Measurements from ENCODE around the gene SH3RF2. TPM values are rescaled to one million over a fixed set of nuclear protein-coding genes. Genes with fewer than 3 reads are reported as not detected.

SH3RF2 gene
- total RNA-seq, 2 experiments from 2014 or later = not detected

DNA sequence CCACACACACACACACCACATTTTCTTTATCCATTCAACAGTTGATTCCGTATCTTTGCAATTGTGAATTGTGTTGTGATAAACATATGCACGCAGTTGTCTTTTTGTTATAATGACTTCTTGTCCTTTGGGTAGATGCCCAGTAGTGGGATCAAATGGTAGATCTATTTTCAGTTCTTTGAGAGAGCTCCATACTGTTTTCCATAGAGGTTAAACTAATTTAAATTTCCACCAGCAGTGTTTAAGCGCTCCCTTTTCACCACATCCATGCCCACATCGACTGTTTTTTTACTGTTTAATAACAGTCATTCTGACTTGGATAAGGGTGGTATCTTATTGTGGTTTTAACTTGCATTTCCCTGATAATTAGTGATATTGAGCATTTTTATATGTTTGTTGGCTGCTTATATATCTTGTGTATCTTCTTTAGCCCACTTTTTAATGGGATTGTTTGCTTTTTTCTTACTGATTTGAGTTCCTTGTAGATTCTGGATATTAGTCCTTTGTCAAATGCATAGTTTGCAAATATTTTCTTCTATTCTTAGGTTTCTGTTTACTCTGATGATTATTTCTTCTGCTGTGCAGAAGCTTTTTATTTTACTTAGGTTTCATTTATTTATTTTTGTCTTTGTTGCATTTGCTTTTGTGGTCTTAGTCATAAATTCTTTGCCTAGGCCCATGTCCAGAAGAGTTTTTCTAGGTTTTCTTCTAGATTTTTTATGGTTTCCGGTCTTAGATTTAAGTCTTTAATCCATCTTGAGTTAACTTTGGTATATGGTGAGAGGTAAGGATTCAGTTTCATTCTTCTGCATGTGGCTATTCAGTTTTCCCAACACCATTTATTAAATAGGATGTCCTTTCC lies 82.4 kb downstream of the SH3RF2 start:
- H3K36me3 Mint-ChIP-seq = no peaks in the 10 kb centered on the region
- no peak overlapping the region for H3K4me3 Mint-ChIP-seq
- peaks cover 1% of the 10 kb centered on the region for H3K9me3 Mint-ChIP-seq
- peaks cover 4% of the 10 kb centered on the region for H3K27me3 Mint-ChIP-seq
- POLR2A ChIA-PET = no interaction called here
- DNase-seq (no peak), ATAC-seq (ENCODE audit: low read depth) (no peak)
- H3K4me1 Mint-ChIP-seq = peaks cover 2% of the 10 kb centered on the region
- no peak overlapping the region for H3K27ac Mint-ChIP-seq

DNA sequence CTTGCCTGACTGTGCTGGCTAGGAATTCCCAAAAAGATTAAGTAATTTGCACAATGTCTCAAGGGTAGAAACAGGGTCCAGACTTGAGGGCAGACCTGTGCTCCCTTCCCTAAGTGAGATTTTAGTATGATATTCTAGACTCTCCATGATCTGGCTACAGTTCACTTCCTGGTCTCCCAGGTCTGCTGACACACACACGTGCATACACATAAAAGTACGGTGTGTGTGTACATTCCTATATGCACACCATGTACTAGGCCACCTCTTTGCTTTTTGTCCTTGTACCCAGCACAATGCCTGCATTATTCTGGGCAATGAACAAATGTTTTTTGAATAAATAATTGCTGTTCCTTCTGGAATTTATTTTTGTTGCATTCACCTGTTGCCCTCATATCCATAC lies 83.7 kb downstream of the SH3RF2 start:
- H3K27ac Mint-ChIP-seq = no peak overlapping the region
- H3K27me3 Mint-ChIP-seq = peaks cover under 1% of the 10 kb centered on the region
- ATAC-seq (ENCODE audit: low read depth) (no peak), DNase-seq (no peak)
- peaks cover 2% of the 10 kb centered on the region for H3K4me1 Mint-ChIP-seq
- H3K36me3 Mint-ChIP-seq = no peaks in the 10 kb centered on the region
- no peak overlapping the region for H3K4me3 Mint-ChIP-seq
- peaks cover 1% of the 10 kb centered on the region for H3K9me3 Mint-ChIP-seq
- POLR2A ChIA-PET = no interaction called here

DNA sequence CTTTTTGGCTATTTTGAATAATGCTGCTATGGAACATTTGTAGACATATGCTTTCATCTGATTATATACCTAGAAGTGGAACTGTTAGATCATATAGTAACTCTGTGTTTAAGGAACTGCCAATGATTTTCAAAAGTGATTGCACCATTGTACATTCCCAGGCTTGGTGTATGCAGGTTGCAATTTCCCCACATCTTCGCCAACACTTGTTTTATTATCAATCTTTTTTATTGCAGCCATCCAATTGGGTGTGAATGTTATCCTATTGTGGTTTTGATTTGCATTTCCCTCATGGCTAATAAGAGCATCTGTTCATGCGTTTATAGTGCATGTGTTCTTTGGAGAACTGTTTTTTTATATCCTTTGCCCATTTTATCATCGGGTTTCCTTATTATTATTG lies 87.7 kb downstream of the SH3RF2 start:
- Mint-ChIP-seq H3K4me3 (no peak overlapping the region), H3K27me3 (no peaks in the 10 kb centered on the region), H3K9me3 (no peaks in the 10 kb centered on the region), H3K27ac (no peak overlapping the region), H3K36me3 (no peaks in the 10 kb centered on the region), H3K4me1 (no peaks in the 10 kb centered on the region)
- no peak for DNase-seq
- POLR2A ChIA-PET = no interaction called here
- ATAC-seq (ENCODE audit: low read depth) = no peak

DNA sequence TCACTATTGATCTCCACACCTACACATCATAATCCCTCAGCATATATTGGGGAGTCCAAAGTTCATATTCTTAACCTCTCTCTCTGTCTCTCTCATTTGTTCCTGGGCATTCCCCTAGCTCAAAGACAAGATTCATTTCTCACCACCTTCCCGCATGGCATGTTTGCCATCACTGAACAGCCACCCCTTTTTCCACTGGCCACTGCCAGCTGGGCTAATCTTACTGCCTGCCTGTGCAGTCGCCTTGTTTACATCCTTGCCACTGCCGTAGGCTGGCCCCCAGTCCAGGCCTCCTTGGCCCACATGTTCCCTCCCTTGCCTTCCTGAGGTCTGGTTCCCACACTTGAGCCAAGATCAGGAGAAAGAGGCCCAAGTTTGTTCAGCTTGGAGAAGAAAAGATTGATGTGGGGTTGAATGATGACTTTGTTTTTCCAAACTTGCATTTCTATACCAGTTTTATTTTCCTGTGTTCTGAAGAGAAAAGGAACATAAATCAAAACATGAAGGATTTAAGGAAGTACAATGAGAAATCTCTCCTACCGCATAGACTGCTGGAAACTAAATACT lies 88.8 kb downstream of the SH3RF2 start:
- H3K9me3 Mint-ChIP-seq = no peaks in the 10 kb centered on the region
- DNase-seq = no peak
- ATAC-seq (ENCODE audit: low read depth) = no peak
- H3K27ac Mint-ChIP-seq = no peak overlapping the region
- H3K27me3 Mint-ChIP-seq = no peaks in the 10 kb centered on the region
- POLR2A ChIA-PET = no interaction called here
- no peak overlapping the region for H3K4me3 Mint-ChIP-seq
- no peaks in the 10 kb centered on the region for H3K4me1 Mint-ChIP-seq
- H3K36me3 Mint-ChIP-seq = no peaks in the 10 kb centered on the region

DNA sequence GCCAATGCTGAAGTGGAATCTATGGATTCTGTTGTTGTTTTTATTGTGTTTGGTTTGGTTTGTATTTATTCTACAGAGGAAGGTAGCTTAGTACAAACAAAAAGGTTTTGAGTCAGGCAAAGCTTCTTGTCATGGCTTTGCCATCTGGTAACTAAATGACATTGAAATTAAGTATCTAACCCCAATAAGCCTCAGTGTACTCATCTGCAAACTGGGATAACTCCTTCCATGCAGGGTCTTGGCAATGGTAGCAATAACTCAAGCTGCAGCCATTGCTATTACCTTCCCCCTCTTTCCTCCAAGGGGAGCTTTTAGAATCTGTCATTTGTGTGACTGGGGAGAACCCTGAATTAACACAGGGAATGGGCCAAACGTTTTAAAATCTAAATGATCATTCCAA lies 89.3 kb downstream of the SH3RF2 start:
- H3K36me3 Mint-ChIP-seq = no peaks in the 10 kb centered on the region
- H3K4me3 Mint-ChIP-seq = no peak overlapping the region
- POLR2A ChIA-PET = no interaction called here
- no peaks in the 10 kb centered on the region for H3K27me3 Mint-ChIP-seq
- no peaks in the 10 kb centered on the region for H3K4me1 Mint-ChIP-seq
- H3K27ac Mint-ChIP-seq = no peak overlapping the region
- no peaks in the 10 kb centered on the region for H3K9me3 Mint-ChIP-seq
- ATAC-seq (ENCODE audit: low read depth) (no peak), DNase-seq (no peak)

DNA sequence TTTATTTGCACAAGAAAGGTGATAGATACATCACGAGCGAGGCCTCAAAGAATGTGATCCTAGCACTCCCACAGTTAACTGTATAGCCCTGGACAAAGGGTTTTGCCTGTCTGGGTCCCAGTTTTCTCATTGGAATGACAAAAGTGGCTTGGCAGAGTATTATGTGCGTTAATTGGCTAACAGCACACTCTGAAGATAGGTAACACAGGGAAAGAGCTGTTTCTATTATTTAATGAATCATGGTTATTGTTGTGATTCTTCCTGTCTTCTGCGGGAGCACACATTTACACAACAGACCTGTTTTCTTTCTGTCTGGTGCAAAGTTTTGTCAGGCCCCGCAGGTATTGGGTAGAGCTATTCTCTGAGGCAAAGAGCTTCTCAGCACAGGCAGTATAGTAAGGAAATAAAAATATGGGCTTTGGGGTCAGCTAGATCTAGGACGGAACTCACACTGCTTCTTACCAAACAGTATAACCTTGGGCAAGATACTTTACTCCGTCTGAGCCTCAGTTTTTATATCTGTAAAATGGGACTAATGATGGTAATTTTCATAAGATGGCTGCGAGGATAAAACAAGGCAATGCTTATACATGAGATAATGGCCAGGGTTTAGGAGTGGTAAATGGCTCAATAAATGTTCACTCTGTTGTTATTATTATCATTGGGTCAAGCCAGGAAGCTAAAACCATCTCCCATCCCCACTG lies 90.1 kb downstream of the SH3RF2 start:
- Mint-ChIP-seq H3K27me3 (no peaks in the 10 kb centered on the region), H3K4me3 (no peak overlapping the region), H3K27ac (no peak overlapping the region), H3K36me3 (no peaks in the 10 kb centered on the region), H3K9me3 (no peaks in the 10 kb centered on the region), H3K4me1 (no peaks in the 10 kb centered on the region)
- no peak for DNase-seq
- no peak for ATAC-seq (ENCODE audit: low read depth)
- POLR2A ChIA-PET = no interaction called here

DNA sequence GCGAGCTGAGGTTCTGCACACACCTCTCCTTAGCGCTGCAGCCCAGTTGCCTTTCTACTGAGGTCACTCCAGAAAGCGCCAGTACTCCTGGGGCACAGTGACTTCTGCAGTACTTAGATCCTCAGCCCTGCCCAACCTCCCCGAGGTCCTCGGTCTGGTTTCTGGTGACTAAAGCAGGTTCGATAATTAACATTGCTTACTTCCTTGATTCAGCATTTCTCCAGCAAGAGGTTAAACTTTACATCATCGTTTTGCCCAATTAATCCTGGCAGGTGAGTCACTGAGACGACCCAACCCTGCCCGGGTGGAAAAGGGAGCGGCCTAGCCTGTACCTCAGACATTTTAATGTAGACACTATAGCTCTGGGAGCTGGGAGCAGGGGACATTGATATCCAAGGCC lies 91.4 kb downstream of the SH3RF2 start:
- Mint-ChIP-seq H3K27me3 (no peaks in the 10 kb centered on the region), H3K27ac (no peak overlapping the region), H3K36me3 (no peaks in the 10 kb centered on the region), H3K9me3 (no peaks in the 10 kb centered on the region), H3K4me1 (no peaks in the 10 kb centered on the region), H3K4me3 (no peak overlapping the region)
- ATAC-seq (ENCODE audit: low read depth) = no peak
- no peak for DNase-seq
- POLR2A ChIA-PET = no interaction called here

DNA sequence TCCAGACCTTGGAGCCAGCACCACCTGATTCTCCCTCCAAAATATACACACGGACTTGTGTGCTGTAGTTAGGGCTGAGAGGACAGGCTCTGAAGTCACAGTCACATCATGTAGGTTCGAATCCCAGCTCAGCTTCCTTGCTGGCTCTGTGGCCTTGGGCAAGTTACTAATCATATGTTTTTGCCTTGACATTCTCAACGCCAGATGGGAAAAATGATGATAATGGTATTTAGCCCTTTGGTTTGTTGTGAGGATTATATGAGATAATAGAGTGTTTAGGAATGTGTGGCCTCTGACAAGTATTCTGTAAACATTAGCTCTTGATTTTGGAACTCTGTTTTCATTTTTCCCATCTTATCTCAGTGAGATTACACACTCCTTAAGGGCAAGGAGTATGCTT lies 96.5 kb downstream of the SH3RF2 start:
- ATAC-seq (ENCODE audit: low read depth) = no peak
- POLR2A ChIA-PET = no interaction called here
- no peak for DNase-seq
- Mint-ChIP-seq H3K9me3 (no peaks in the 10 kb centered on the region), H3K27me3 (peaks cover 7% of the 10 kb centered on the region), H3K4me3 (no peak overlapping the region), H3K36me3 (no peaks in the 10 kb centered on the region), H3K4me1 (no peaks in the 10 kb centered on the region), H3K27ac (no peak overlapping the region)

DNA sequence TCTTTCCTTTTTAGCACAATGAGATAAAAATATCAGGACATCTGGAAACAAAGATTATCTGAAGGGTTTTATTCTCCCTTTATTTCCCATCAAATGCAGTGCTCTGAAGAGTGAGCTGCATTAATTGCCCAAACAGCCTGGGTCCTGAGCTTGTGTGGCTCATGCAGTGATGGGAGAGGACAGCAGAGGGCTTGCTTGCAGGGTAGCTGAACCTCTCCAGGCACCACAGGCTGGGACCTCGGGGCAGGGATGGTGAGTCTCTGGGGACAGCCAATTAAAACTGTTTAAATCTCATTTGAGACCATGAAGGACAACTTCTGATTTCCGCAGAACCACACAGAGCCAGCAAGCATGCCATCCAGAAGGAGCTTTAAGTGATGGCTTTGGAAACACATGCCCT lies 97.7 kb downstream of the SH3RF2 start:
- DNase-seq = no peak
- Mint-ChIP-seq H3K27me3 (peaks cover 15% of the 10 kb centered on the region), H3K27ac (no peak overlapping the region), H3K9me3 (no peaks in the 10 kb centered on the region), H3K36me3 (no peaks in the 10 kb centered on the region), H3K4me3 (no peak overlapping the region), H3K4me1 (no peaks in the 10 kb centered on the region)
- no peak for ATAC-seq (ENCODE audit: low read depth)
- POLR2A ChIA-PET = no interaction called here

DNA sequence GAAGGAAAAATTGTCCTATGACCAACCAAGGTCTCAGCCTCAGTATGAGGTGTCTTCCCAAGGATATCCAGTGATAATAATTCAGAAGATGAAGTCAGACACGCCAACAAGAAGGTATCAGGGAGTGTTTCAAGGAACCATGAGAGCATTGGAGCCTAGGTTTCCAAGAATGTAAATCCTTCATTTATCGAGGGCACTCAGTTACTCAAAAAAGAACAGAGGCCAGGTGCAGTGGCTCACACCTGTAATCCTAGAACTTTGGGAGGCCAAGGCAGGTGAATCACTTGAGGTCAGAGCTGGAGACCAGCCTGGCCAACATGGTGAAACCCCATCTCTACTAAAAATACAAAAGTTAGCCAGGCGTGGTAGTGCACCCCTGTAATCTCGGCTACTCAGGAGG lies 98.2 kb downstream of the SH3RF2 start:
- POLR2A ChIA-PET = no interaction called here
- ATAC-seq (ENCODE audit: low read depth) (no peak), DNase-seq (no peak)
- H3K4me3 Mint-ChIP-seq = no peak overlapping the region
- peaks cover 16% of the 10 kb centered on the region for H3K27me3 Mint-ChIP-seq
- no peaks in the 10 kb centered on the region for H3K9me3 Mint-ChIP-seq
- no peaks in the 10 kb centered on the region for H3K4me1 Mint-ChIP-seq
- no peaks in the 10 kb centered on the region for H3K36me3 Mint-ChIP-seq
- no peak overlapping the region for H3K27ac Mint-ChIP-seq

DNA sequence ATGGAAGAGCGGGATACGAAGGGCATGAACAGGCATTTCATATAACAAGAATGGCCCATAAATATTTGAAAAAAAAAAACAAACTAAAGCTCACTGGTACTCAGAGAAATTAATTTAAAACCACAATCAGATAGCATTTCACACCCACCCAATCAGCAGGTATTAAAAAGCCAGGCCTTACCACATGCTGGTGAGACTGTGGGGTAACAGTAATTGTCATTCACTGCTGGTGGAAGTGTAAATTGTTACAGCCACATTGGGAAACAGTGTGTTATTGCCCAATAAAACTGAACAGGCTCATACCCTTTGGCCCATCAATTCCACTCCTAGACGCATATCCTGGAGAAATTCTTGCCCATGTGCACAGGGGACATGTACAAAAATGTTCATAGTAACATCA lies 103.0 kb downstream of the SH3RF2 start:
- DNase-seq (no peak), ATAC-seq (ENCODE audit: low read depth) (no peak)
- Mint-ChIP-seq H3K9me3 (no peaks in the 10 kb centered on the region), H3K27me3 (peaks cover 16% of the 10 kb centered on the region), H3K36me3 (no peaks in the 10 kb centered on the region), H3K4me3 (no peak overlapping the region), H3K27ac (no peak overlapping the region), H3K4me1 (no peaks in the 10 kb centered on the region)
- POLR2A ChIA-PET = no interaction called here

DNA sequence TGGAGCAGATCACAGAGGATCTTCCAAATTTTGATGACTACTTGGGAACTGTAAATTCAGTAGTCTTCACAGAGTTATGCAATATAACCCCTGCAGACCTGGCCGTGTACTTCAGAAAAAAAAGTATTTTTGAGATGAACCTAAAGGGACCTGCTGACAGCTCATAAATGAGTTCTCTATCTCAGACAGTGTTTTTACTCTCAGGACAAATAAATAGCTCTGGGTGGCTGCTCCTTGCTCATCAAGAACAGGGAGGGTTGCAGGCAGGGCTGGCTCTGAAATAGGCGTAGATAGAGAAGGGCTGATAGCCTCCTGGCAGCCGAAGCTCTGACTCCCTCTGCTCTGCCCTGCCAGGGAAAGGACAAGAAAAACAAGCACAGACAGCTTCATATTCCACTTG lies 104.1 kb downstream of the SH3RF2 start:
- POLR2A ChIA-PET = no interaction called here
- ATAC-seq (ENCODE audit: low read depth) = no peak

DNA sequence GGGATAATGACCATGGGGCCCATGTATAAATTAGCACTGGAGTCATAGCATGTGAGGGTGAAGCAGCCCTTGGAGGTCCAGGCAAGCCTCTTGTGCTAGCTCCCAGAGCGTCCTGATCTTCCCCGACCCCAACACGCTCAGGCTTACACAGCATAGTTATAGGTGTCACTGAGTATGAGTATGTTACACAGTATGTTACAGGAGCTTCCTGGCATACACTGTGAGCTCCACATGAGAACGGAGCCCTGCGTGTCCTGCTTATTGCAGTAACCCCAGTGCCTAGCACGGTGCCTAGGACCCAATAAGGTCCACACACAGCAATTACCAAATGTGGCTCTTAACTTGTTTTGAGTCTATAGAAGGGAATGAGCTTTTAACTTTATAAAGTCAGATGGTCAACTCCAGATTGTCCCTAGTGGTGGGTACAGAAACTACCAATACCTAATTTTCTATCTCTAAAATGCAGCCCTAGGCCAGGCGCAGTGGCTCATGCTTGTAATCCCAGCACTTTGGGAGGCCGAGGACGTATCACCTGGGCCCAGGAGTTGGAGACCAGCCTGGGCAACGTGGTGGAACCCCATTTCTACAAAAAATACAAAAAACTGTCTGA lies 104.9 kb downstream of the SH3RF2 start:
- no peaks in the 10 kb centered on the region for H3K9me3 Mint-ChIP-seq
- H3K27me3 Mint-ChIP-seq = peaks cover 16% of the 10 kb centered on the region
- DNase-seq (no peak), ATAC-seq (ENCODE audit: low read depth) (no peak)
- no peak overlapping the region for H3K4me3 Mint-ChIP-seq
- POLR2A ChIA-PET = no interaction called here
- H3K36me3 Mint-ChIP-seq = no peaks in the 10 kb centered on the region
- no peak overlapping the region for H3K27ac Mint-ChIP-seq
- no peaks in the 10 kb centered on the region for H3K4me1 Mint-ChIP-seq

More for the DNA sequence above, 104.1 kb downstream of the SH3RF2 start:
- no peak for DNase-seq
- no peaks in the 10 kb centered on the region for H3K4me1 Mint-ChIP-seq
- H3K27me3 Mint-ChIP-seq = peaks cover 16% of the 10 kb centered on the region
- no peak overlapping the region for H3K4me3 Mint-ChIP-seq
- no peaks in the 10 kb centered on the region for H3K9me3 Mint-ChIP-seq
- no peaks in the 10 kb centered on the region for H3K36me3 Mint-ChIP-seq
- no peak overlapping the region for H3K27ac Mint-ChIP-seq

Measured in activated naive CD8-positive, alpha-beta T cell treated with anti-CD3 and anti-CD28 coated beads, Interleukin-2, amount 10 ng/mL, durations not matched to agents 7 days and 5 days (primary cell).